Activated T-cell treated with anti-CD3 and anti-CD28 coated beads, Interleukin-2, amount 50 U/mL, for 4 hours (primary cell): ENCODE results near the gene KATNB1. TPM values are rescaled to one million over a fixed set of nuclear protein-coding genes. Genes with fewer than 3 reads are reported as not detected.

Source experiments
- total RNA-seq, 3 donors: library from RNA; stranded (reverse); gene quantifications; one replicate each; pipeline ENCODE4 v1.2.1, GENCODE V29; 2021

The KATNB1 gene
- total RNA-seq, 3 donors from 2014 or later: 47.9 to 56.1 (median 55.5) TPM

Other genes with a start within 250 kb of the KATNB1 start
- gene DOK4, start 249.3 kb upstream of the KATNB1 start, total RNA-seq: 1 to 10 TPM; 1.1 to 2.6 (median 1.6) TPM
- 1 to 10 TPM; 4.6 to 8.9 (median 6.9) TPM for gene CCDC102A, start 199.2 kb upstream of the KATNB1 start, total RNA-seq
- gene ADGRG5, start 193.1 kb upstream of the KATNB1 start, total RNA-seq: 1 to 10 TPM; 1.7 to 6.7 (median 6.5) TPM
- gene ADGRG1, start 107.1 kb upstream of the KATNB1 start, total RNA-seq: 10 to 100 TPM in 1 of 3 donors, 1 to 10 TPM in 2; 3.6 to 11.9 (median 6.7) TPM
- gene ADGRG3, start 67.5 kb upstream of the KATNB1 start, total RNA-seq: not detected
- not detected for gene DRC7, start 41.0 kb upstream of the KATNB1 start, total RNA-seq
- gene KIFC3, start 66.7 kb downstream of the KATNB1 start, total RNA-seq: 1 to 10 TPM; 2.7 to 4.1 (median 3.2) TPM
- not detected for gene CNGB1, start 235.4 kb downstream of the KATNB1 start, total RNA-seq